Measurements from ENCODE around the gene UCP2.

Gene UCP2

GRCh38 chr11:73982595-73982989 is at the start of gene UCP2:
UCP2 (minus strand) TSS chr11:73982843; CDS start chr11:73978378, 4,465 bp downstream.
- peak; percentile 93 for DNase-seq

DNA sequence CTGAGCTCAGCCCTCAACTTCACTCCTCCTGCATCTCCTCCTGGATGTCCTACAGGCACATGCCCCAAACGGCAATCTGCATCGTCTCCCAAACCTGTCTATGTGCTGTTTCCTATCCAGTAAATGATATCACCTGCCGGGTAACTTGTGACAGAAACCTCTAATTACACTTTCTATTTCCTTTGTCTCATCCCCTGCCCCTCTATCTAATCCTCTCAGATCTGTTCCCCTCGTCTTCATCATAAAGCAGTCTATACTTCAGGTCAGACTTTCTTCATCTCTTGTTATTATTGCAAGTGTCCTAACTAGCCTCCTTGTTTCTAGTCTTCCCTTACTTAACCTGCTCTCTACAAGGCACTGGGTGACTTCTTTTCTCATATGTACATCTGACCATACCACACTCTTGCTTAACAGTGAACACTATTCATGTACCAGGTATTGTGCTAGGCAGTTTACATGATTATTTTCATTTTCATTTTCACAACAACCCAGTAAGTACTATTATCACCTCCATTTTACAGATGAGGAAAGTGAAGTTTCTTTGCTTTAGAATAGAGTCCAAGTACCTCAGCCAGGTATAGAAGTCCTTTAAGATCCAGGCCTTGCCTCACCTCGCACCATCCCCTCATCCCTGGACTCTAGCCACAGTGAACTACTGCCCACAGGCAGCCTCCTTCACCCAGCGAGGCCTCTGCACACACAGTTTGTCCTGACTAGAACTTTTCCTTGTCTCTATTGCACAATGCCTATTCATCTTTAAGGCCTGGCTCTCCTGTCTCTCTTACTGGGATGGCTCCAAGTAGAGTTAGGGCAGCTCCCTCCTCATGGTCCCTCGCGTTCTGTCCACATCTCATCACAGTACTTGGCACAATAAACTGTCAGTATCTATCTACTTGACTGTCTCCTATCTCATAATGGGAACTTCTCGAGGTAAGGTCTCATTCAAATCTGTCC is 48.4 kb upstream of the UCP2 start:
- DNase-seq: no peak

DNA sequence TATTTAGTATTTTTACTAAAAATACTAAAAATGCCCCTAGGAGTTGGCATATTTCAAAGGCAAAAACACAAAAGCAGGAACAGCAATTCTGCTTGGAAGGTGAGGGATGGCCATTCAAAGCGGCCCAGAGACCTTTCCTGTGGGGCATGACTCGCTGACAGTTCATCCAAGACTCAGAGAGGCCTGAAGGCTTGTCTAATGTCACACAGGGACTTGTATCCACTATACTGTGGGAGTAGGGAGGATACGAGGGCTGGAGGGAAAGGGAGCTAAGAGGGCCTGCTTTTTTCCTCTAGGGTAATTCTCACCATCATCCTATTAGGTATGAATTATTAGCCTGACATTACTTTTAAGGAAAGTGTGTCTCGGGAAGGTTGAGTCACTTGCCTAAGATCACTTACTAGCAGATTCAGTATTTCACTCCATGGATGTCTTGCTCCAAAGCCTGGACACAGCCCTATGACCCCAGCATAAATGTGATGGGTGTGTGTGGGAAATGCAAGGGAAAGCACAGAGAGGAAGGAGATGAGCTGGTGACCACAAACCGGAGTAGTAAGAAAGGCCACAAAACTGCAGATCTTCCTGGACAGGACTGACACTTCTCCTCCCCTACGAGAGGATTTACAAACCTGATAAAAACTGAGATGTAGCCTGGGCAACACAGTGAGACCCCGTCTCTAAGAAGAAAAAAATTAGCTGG is 43.0 kb upstream of the UCP2 start:
- no peak for DNase-seq

DNA sequence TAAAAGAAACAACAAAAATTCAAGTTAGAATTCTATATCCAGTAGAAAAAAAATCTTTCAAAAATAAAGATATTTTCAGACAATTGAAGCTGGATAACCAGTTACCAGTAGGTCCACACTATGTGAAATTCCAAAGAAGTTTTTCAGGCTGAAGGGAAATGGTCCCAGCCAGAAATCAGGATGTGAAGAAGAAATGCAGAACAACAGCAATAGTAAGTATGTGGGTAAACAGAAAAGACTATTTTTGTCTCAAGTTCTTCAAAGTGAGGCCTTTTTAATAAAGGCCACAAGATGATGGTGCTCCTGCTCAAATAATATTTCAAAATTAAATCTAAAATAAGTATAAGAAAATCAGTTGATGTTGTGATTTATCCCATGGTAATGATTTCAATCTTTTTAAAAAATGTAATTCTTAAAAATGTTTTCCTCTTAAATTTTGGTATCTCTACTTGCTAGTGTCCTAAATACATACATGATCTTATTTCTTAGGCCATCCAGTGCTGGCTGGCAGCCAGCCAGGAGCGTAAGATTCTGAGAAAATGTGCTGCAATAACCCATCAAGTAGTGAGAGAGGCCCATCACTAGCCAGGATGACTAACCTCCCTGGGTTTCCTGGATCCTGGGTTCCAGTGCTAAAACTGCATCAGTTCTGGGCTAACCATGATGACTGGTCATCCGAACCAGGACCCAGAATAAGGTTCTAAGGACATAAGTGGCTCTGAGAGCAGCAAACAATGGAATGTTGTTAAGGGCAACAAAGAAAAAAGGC is 41.8 kb upstream of the UCP2 start:
- no peak for DNase-seq

GRCh38 chr11:74023276-74023675 is 40.6 kb upstream of the UCP2 start:
- no peak for DNase-seq

DNA sequence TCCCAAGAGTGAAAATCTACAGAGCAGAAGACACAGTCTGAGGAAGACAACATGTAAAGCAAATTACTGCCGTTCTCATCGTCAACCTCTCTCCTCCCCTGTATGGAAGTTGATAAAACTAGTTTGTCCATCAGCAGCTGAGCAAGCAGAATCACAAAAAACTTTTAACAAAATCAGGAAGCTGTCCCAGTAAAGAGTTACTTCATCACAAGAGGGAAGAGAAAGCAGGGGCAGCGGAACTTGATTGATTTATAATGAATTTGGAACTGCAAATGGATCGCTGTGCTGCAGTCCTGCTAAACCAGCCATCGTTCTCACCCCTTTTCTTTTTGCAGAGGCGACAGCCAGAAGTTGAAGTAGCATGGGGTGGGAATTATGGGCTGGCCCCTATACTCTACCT is 39.9 kb upstream of the UCP2 start:
- no peak for DNase-seq

- DNase-seq: no peak
Measured at GRCh38 chr11:74021998-74022397, 39.4 kb upstream of the UCP2 start.

GRCh38 chr11:74020539-74020938 is 37.9 kb upstream of the UCP2 start:
- DNase-seq: no peak

DNA sequence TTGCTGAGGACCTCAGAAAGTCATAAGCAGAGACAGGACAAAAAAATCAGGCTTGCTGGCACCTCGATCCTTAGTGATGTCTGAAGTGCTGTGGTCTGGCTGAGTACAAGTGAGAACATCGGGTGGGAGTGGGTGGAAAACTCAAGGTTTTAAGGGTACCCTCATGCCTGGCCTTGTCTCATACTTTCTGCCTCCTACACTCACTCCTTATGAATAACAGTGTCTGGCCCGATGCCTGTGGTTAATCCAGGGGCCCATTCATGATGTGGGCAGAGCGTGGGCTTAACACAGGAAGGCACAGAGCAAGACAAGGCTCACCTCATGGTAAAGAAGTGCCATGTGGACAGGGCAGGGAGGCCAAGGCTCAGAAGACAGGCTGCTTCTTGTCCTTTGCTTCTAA is 37.2 kb upstream of the UCP2 start:
- DNase-seq: peak; percentile 79

DNA sequence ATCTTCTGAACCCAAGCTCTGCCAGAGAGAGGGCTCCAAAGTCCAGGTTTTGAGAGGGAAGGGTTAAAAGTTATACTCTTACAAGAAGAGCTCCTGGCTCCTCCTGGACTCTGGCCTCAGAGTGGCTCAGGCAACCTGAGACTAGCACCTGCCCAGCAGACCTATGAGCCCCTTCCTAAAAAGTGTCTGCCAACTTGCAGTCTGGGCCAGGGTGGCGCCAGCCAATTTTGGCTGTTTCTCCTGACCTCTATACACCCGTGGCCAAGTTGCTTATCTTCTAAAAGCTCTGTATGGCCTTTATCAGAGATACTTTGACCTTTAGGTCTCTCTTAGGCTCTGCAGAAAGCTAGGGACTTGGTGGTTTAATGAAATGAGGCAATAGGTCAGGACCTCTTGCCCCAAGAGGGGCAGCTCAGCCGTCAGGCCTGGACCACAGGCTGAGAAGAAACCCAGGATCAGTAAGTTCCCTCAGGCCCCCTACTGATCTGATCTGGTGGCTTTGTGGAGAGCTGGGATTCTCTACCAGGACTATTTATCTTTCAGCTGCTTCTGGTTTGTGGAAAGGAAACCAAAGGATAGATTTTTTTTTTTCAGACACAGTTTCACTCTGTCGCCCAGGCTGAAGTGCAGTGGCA is 36.6 kb upstream of the UCP2 start:
- no peak for DNase-seq

DNA sequence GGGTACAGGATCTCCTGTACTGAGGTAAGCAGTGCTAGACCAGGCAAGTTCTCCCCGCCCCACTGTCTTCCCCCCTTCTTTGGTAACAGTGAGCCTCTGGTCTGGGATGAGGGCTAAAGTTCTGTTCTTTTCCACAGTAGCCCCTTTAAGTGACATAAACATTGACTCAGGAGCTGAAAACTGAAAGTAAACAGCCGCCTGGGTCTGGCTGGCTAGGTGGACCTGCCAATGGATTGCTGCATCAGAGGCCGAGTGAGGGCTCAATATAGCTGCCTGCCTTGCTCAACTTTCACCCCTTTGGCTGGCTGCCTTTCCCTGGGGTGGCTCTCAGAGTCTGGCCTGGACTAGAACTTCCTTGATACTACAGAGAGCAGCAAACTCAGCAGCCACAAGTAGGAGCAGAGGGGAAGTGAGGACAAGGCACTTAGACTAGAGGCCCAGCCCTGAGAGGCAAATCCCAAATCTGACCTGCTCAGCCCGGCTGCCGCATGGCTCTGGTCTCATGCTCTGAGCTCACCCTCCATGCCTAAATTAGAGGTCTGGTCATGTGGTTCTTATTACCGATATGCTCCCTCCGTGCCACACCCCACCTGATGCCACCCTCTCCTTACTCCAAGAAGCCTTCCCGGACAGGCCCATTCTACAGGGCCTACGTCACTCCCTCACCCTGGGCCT is 35.8 kb upstream of the UCP2 start:
- no peak for DNase-seq

GRCh38 chr11:74017631-74018030 is 35.0 kb upstream of the UCP2 start:
- no peak for DNase-seq

GRCh38 chr11:74015919-74016684 is 33.5 kb upstream of the UCP2 start:
- DNase-seq: no peak

GRCh38 chr11:74014880-74015279 is 32.2 kb upstream of the UCP2 start:
- no peak for DNase-seq

- no peak for DNase-seq
Measured at GRCh38 chr11:74013141-74013540, 30.5 kb upstream of the UCP2 start.

DNA sequence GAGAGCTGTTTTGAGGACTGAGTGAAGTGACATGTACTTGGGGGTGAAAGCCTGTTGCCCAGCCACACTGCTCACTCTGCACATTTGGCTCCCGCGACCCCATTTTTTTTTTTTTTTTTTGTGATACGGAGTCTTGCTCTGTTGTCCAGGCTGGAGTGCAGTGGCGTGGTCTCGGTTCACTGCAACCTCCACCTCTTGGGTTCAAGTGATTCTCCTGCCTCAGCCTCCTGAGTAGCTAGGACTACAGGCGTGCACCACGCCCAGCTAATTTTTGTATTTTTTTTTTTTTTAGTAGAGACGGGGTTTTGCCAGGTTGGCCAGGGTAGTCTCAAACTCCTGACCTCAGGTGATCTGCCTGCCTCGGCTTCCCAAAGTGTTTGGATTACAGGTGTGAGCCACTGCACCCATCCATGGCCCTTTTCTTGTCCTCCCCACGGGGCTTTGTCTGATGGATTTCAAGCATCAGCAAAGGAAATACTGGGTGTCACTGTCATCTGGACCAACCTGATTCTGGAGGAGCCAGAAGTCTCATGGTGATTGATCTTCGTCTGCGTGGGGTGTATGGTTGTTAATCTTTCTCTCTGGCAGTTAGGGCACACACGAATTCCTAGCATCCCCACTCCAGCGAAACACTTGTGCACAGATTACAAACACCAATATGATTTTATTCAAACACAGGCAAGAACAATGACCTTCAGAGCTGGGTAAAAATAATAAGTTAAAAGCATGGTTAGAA is 29.6 kb upstream of the UCP2 start:
- peak; percentile 54 for DNase-seq

- DNase-seq: peak; percentile 74
Measured at GRCh38 chr11:74011360-74012073, 28.9 kb upstream of the UCP2 start.

- DNase-seq: peak; percentile 55
Measured at GRCh38 chr11:74010306-74011300, 28.0 kb upstream of the UCP2 start.
